ENCODE results near the gene GK2. TPM values are rescaled to one million over a fixed set of nuclear protein-coding genes. Genes with fewer than 3 reads are reported as not detected.

GK2 gene
- total and polyA plus RNA-seq, 4 donors, result not detected

- Histone ChIP-seq H3K9ac (ENCODE audit: insufficient read depth in 1 of 2, low read length in 2 of 2) (no peak overlapping the region), H3K9me3 (ENCODE audit: control insufficient read depth in 4 of 4, insufficient read depth in 3 of 4, low read length in 3 of 4) (no peaks in the 10 kb centered on the region), H3K27ac (ENCODE audit: low read depth in 1 of 2, low read length in 1 of 2) (no peak overlapping the region), H3K36me3 (ENCODE audit: control insufficient read depth in 4 of 4, insufficient read depth in 4 of 4, low read length in 4 of 4) (no peaks in the 10 kb centered on the region), H3K4me1 (ENCODE audit: control insufficient read depth in 5 of 5, insufficient read depth in 5 of 5, low read length in 5 of 5) (peaks cover 0 to 10% (median 0%) of the 10 kb centered on the region in 5 donors), H3K27me3 (ENCODE audit: control insufficient read depth in 3 of 3, insufficient read depth in 3 of 3, low read length in 2 of 3) (no peaks in the 10 kb centered on the region), H3K4me3 (no peak overlapping the region)
- DNase-seq (peak in 2 of 3 donors; percentile 17 to 18), ATAC-seq (ENCODE audit: insufficient read depth, low FRiP score) (no peak)
- 76 to 83% methylated on average over 1 of the region's 1 CpG for WGBS, 2 donors
- no peak for TF ChIP-seq CTCF (IDR thresholded peaks at IDR 0.05; ENCODE audit: control extremely low read depth, extremely low read depth)
These were observed 17.6 kb upstream of the GK2 start for GRCh38 chr4:79425586-79425985.

DNA sequence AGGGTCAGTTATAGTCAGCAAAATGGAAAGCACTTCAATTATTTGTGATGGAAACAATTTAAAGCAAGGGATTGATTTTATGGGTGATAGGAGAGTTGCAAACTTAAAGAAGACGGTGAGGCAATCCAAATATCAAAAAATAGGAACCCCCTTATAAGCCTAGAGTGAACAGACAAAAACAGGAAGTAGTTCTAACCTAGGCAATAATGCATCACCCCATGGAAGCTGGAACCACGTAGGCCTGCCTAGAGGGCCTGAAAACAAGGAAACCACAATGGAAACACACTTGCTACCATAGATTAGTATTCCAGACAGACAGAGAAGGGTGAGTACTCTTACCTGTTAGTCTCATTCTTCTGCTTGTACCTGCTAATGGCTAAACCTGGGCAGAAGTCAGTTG lies 13.5 kb upstream of the GK2 start:
- H3K27me3 ChIP-seq (ENCODE audit: control insufficient read depth in 3 of 3, insufficient read depth in 3 of 3, low read length in 2 of 3), result no peaks in the 10 kb centered on the region
- WGBS, 2 donors, result 42 to 58% methylated on average over 2 of the region's 2 CpGs
- H3K9me3 ChIP-seq (ENCODE audit: control insufficient read depth in 4 of 4, insufficient read depth in 3 of 4, low read length in 3 of 4), result peaks cover 0 to 2% (median 0%) of the 10 kb centered on the region in 4 donors
- H3K27ac ChIP-seq (ENCODE audit: low read depth in 1 of 2, low read length in 1 of 2), result no peak overlapping the region
- no peak overlapping the region for H3K9ac ChIP-seq (ENCODE audit: insufficient read depth in 1 of 2, low read length in 2 of 2)
- ATAC-seq (ENCODE audit: insufficient read depth, low FRiP score) (no peak), DNase-seq (no peak)
- H3K4me1 ChIP-seq (ENCODE audit: control insufficient read depth in 5 of 5, insufficient read depth in 5 of 5, low read length in 5 of 5), result peaks cover 0 to 4% (median 0%) of the 10 kb centered on the region in 5 donors
- no peaks in the 10 kb centered on the region for H3K36me3 ChIP-seq (ENCODE audit: control insufficient read depth in 4 of 4, insufficient read depth in 4 of 4, low read length in 4 of 4)
- H3K4me3 ChIP-seq, result no peak overlapping the region
- TF ChIP-seq CTCF (IDR thresholded peaks at IDR 0.05; ENCODE audit: control extremely low read depth, extremely low read depth), result no peak

DNA sequence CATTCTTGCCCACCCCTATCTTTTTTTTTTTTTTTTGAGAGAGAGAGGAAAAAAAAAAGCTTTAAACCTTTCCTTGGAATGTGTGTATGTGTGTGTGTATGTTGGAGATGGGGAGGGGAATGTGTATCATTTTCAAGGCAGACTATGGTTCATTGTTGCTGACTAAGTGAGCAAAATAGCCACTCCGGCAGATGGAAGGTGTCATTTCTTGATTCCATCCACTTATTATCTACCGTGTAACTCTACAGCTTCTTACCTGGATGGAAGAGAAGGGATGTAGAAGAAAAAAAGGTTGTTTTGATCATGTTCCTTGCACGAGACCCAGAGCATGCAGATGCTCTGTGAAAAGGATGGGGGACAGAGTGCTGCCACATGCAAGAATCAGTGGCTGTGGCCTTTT lies 5.9 kb upstream of the GK2 start:
- ATAC-seq (ENCODE audit: insufficient read depth, low FRiP score), result no peak
- Histone ChIP-seq H3K36me3 (ENCODE audit: control insufficient read depth in 4 of 4, insufficient read depth in 4 of 4, low read length in 4 of 4) (no peaks in the 10 kb centered on the region), H3K4me3 (no peak overlapping the region), H3K27ac (ENCODE audit: low read depth in 1 of 2, low read length in 1 of 2) (no peak overlapping the region), H3K4me1 (ENCODE audit: control insufficient read depth in 5 of 5, insufficient read depth in 5 of 5, low read length in 5 of 5) (no peaks in the 10 kb centered on the region), H3K27me3 (ENCODE audit: control insufficient read depth in 3 of 3, insufficient read depth in 3 of 3, low read length in 2 of 3) (no peaks in the 10 kb centered on the region), H3K9ac (ENCODE audit: insufficient read depth in 1 of 2, low read length in 2 of 2) (no peak overlapping the region), H3K9me3 (ENCODE audit: control insufficient read depth in 4 of 4, insufficient read depth in 3 of 4, low read length in 3 of 4) (peaks cover 0 to 2% (median 0%) of the 10 kb centered on the region in 4 donors)
- TF ChIP-seq CTCF (IDR thresholded peaks at IDR 0.05; ENCODE audit: control extremely low read depth, extremely low read depth), result no peak
- DNase-seq, result no peak
- WGBS, 2 donors, result 84 to 88% methylated on average over 3 of the region's 3 CpGs

Measured in lung (tissue), 12 donors.